DMS 273 treated with DMSO at 0.1 percent for 48 hours (cell line): Measurements from ENCODE around the gene TNFAIP8.
"Not testable (repeated sequence)": the region's sequence is repeated elsewhere in the genome, so short reads cannot be mapped to it uniquely, and the experiment has no call there.

Experiments used
- DNase-seq: peaks from one replicate; lab custom pipeline; 2025; lab: John Stamatoyannopoulos, UW

Gene TNFAIP8

GRCh38 chr5:119395080-119395836 lies 39.4 kb downstream of the TNFAIP8 start:
- no peak for DNase-seq

DNA sequence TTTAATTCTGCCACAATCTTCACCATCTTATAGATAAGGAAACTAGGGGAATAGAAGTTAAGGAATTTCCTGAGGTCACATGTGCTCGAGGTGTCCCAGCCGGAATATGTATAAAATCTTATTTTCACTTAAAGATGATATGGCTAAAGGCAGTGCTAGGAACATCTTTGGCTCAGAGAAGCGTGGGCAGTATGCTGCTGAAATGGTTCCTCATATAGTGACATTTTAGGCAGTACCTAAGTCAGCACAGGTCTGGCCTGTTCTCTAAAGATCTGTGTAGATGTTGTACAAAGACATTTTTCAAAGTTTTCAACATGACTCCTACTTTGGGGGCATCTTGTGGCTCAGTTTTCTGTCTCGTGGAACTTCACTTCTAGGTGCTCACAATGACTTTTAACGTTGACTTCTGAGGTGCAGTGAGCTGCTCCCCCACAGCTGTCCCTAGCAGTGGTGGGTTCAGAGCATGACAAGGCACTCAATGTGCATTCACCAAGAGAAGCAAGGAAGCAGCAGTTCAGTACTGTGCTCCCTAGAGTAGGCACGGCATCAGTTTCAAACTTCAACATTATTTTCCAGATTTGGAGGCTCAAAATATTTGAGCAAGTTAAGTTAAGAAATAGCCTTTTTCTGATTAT lies 40.3 kb downstream of the TNFAIP8 start:
- no peak for DNase-seq

DNA sequence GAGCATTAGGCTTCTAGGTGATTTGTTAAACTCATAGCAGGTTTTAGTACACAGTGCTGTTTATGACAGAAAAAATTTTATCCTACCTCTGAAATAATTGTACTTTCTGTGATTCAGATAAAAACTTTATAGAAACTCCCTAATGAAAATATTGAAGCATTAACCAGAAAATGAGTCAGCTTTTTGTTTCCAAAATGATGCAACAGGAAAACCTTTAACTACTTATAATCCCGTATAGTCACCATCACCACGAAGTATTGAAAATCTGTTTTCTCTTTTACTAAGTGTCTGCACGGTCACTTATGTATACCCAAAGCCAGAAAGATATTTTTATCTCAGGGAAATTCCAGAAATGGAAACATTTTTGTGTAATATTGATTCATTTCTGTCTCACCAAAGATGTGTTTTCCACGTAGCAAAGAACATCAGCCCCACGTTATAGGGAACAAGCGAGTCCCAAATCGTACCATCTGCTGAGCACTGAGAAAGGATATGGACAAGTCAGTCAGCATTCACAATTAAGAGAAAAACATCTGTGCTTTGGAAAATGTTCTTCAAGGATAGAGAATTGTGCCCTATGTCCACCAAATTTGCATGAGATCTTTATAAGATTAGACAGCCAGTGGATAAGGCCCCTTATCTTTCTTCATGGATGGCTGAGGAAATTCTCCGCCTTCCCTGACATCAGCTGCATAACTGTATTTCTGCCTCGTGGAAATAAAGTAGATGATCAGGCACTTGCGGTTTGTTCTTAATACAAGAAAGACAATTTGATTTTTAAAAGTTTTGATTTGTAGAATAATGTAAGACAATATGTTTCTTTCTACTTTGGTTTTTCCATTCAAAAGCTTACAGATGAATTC lies 41.9 kb downstream of the TNFAIP8 start:
- peak; percentile 29 for DNase-seq

DNA sequence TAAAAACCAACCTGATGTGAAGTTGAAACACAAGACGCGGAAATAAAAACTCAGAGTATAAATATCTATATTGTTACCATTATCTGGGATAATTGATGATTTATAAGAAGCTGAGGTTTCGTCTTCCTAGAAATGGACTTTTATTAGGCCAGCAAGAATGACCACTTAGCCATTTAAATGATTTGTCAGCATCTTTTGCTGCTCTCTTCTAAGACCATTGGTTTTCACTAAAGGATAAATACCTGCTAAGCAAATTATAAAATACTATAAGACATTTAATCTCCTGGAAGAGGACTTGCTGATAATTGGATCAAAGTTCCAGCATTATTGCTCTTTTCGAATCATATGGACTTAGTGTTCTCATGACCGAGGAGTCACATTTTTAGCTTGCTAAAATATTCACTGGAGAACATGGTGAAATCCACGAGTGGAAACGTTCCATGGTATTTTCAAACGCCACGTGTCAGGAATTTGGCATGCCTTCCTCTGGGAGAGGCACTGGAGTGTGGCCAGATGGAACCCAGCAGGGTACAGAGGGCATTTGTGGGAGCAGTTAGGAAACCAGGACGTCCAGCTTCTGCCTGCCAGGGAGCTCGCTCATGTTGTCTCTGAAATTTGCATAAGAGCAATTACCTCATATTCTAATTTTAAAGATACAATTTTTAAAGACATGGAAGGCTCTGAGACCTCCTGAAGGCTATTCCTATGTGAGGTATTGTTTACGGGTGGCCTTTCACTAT lies 43.1 kb downstream of the TNFAIP8 start:
- peak; percentile 51 for DNase-seq

DNA sequence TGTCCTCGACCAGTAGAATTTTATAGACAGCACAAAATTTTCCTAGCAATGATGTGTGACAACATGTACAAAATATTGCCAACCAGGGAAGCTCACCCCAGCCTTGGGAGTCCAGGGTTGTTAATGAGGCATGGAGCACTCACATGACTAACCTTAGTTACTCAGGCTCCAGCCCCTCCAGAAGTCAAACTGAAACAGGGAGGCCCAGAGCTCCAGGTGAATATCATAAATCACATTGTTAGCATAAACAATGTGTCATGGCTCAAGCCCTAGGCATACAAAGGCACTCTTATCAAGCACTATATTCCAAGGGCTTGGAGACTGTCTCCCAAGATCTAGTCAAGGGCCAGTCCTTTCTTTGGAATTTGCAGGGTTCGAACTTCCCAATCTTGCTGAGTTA lies 44.4 kb downstream of the TNFAIP8 start:
- DNase-seq: no peak

DNA sequence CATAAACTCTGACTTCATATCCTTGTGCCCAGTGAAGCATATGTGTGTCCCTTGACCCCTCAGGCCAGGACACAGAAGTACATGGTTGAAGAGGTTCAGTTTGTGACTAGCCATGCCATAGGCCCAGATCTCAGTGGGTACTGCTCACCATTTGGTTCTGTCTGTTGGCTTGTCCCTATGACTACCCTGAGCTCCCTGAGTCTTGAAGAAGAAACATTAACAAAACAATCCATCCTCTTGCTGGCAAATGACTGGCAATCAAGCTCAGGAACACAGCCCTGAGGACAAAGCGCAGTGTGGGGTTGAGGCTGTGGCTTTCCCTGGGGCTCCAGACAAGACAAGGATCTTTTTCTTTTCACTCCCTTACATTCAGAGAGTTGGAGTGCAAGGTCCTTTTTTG lies 46.3 kb downstream of the TNFAIP8 start:
- no peak for DNase-seq

DNA sequence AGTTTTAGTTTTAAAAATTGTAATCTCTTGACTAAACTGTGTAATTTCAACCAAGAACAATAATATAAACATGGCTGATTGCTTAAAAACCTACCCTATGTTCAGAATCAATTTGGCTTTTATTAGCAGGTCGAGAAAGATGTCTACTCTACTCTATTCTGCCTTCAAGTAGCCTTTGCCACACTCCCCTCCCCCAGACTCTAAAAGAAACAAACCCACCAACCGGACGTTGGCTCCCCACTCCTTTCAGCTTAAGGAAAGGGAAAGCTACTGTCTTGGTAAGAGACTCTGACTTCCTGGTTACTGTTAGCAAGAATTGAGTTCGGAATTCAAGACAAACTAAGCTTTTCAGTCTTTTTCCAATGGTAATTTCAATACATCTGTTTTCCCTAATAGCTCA lies 46.7 kb downstream of the TNFAIP8 start:
- DNase-seq: no peak

DNA sequence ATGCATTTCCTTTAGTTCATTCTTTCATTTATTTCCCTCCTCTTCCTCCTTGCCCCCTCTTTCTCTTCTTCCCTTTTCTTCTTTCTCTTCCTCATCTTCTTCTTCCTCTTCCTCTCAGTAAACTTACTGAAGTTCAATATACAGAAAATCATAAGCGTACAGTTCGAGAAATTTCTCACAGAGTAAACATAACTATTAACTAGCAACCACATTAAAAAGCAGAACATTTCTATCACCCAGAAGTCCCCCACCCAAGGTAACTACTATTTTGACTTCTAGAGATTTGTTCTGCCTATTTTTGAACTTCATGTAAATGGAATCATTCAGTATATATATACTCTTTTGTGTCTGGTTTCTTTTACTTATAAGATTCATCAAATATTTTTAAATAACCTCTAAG lies 48.2 kb downstream of the TNFAIP8 start:
- DNase-seq: no peak

GRCh38 chr5:119405419-119405818 lies 49.6 kb downstream of the TNFAIP8 start:
- DNase-seq: no peak

DNA sequence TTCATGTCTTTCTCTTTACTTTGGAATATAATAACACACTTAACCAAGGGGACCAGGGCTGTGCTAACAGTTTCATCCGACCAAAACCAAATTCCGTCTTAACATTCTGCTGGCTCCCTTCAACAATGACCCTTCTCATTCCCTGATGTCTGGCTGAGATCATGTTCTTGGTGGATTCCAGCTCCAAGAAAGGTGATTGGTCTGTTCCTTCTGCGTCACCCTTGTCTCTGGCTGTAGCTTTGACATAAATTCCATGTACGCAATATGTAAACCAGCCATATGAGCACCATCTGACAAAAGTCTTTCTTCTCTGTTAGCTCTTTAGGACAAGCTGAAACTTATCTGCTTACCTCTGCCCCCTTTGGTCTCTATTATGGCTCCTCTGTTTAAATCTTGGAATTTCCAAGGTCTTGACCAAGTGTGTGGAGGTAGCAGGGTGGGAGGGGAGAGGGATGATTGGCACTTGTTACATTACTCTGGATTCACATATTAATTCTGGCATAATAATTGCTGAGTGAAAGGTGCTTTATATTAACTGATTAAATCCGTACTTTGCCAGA lies 50.8 kb downstream of the TNFAIP8 start:
- DNase-seq: no peak

GRCh38 chr5:119409235-119409815 lies 53.5 kb downstream of the TNFAIP8 start:
- DNase-seq: no peak

GRCh38 chr5:119410448-119411159 lies 54.8 kb downstream of the TNFAIP8 start:
- no peak for DNase-seq

DNA sequence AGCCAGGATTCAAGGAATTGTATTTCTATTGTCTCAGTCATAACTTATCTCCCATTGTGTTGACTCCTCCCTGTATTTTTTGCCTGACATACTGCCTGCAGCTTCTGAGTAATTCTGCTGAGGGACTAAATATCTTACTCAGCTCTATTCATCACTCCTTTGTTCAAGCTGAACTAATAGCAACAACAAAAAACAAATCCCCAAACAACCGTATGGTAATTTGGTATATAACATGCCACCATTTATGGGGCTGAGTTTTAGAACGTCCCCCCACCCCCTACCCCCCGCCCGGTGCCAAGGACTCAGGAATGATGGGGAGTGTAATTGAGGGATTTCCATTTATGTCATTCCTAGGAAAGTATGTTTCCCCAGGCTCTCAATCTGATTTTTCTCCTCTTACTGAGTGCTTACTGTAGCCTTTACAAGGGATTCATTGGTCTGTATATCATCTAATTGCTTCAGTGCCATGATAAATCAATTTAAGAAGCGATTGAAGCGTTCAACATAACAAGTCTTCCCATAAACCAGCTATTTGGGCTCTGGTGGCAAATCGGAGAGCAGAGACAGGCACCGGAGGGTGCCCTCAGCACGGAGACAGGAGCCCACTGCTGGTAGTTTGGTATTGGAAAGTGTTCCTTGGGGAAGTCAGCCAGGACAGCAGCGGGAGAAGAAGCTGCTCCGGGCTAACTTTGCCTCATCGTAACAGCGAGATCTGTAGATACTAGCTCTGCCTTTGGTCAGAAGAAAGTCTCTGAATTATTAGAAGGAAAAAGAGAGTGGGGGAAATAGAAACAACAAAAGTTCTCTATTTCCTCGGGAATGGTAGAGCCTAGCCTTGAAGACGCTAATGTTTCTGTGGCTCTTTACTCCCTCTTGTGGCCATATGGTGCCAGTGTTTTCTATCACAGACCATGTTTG lies 55.8 kb downstream of the TNFAIP8 start:
- peak; percentile 71 for DNase-seq

- DNase-seq: no peak
Measured at GRCh38 chr5:119412279-119413227, 56.7 kb downstream of the TNFAIP8 start.

DNA sequence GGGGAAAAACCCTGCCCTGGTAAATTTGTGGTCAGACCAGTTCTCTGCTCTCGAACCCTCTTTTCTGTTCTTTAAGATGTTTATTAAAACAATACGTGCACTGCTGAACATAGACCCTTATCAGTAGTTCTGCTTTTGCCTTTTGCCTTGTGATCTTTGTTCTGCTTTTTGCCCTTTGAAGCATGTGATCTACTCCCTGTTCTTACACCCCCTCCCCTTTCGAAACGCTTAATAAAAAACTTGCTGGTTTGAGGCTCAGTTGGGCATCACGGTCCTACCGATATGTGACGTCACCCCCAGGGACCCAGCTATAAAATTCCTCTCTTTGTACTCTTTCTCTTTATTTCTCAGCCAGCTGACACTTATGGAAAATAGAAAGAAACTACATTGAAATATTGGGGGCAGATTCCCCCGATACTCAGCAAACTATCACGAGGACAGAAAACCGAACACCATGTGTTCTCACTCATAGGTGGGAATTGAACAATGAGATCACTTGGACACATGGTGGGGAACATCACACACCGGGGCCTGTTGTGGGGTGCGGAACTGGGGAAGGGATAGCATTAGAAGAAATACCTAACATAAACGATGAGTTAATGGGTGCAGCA lies 58.4 kb downstream of the TNFAIP8 start:
- DNase-seq: not testable (repeated sequence)

DNA sequence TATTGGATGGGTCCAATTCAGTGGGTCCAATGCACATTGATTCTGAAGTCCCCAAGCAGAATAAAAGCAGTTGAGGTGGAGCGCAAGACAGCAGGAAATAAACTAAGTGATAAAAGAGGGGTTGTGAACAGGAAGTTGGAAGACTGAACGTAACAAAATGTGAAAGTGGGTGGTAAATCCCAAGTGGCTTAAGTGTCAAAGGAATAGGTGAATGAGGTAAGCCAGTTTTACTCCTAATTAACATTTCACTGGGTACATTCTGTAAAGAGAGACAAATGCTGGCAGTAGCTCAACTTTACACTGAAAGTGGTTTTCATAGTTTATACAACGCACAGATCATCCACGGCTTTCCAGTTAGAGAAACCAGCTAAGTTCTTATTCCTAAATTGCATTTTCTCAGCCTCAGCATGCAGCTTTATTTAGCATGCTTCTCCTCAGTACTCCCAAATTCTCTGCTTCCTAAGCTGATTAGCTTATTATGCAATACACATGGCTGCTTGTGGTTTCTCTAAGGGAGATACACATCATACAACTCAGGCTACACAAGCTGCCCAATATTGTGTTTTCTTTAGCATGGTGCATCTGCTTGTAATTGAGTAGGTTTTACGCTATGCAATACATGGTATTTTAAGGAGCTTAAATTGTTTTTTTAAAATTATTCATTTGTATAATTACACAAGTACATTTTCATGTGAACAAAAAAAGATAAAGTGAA lies 62.2 kb downstream of the TNFAIP8 start:
- no peak for DNase-seq

GRCh38 chr5:119418606-119419100 lies 62.8 kb downstream of the TNFAIP8 start:
- DNase-seq: no peak
